Amniotic stem cell (primary cell): Measurements from ENCODE around the gene ESCO1.

Experiments
- DNase-seq: peaks from one replicate; lab custom pipeline; 2025; lab: John Stamatoyannopoulos, UW

The ESCO1 gene

GRCh38 chr18:21584391-21584790 lies 16.1 kb downstream of the ESCO1 start:
- no peak for DNase-seq

GRCh38 chr18:21575656-21576055 lies 24.8 kb downstream of the ESCO1 start:
- no peak for DNase-seq

DNA sequence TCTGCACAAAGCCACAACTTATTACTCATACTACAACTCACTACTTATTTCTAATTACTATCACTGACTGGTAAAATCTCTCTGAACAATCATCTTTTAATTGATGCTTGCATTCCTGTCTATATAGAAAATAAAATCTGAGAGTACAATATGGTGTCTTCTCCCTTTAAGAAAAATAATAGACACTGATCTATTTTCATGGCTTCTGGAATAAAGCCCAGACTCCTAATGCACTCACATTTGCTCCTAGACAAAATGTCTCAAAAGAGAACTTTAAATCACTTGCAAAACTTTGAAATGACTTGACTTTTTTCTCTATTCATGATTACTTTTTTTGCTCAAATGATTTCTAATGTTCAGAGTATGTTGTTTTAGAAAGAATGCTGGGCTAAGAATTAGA lies 28.7 kb downstream of the ESCO1 start:
- no peak for DNase-seq

- no peak for DNase-seq
These were observed 41.3 kb downstream of the ESCO1 start for GRCh38 chr18:21559195-21559594.

- DNase-seq, result no peak
These were observed 42.8 kb downstream of the ESCO1 start for GRCh38 chr18:21557607-21558253.

- no peak for DNase-seq
These were observed 50.0 kb downstream of the ESCO1 start for GRCh38 chr18:21550510-21550970.

GRCh38 chr18:21548647-21549046 lies 51.9 kb downstream of the ESCO1 start:
- no peak for DNase-seq

- no peak for DNase-seq
These were observed 54.1 kb downstream of the ESCO1 start for GRCh38 chr18:21546423-21546822.

GRCh38 chr18:21538230-21538629 lies 62.3 kb downstream of the ESCO1 start:
- no peak for DNase-seq

- no peak for DNase-seq
These were observed 66.2 kb downstream of the ESCO1 start for GRCh38 chr18:21534327-21534726.

DNA sequence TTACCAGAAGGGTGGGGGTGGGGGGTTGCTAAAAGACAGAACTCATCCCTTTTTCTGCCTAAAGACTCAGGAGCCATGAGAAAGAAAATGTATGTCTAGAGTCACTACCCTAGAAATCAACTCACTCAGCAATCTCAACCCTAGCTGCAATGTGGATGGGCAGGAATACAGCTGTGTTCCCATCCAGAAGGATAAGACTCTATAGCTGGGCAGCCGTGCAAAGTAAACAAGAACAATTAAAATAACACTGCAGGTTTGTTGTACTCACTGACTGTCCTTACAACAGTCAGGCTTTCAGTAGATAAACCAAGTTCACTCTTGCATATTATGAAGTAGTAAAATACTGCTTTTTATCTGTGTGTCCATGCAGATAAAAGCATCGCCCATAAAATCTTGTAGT lies 74.0 kb downstream of the ESCO1 start:
- DNase-seq, result no peak

GRCh38 chr18:21525916-21526315 lies 74.6 kb downstream of the ESCO1 start:
- DNase-seq, result no peak

DNA sequence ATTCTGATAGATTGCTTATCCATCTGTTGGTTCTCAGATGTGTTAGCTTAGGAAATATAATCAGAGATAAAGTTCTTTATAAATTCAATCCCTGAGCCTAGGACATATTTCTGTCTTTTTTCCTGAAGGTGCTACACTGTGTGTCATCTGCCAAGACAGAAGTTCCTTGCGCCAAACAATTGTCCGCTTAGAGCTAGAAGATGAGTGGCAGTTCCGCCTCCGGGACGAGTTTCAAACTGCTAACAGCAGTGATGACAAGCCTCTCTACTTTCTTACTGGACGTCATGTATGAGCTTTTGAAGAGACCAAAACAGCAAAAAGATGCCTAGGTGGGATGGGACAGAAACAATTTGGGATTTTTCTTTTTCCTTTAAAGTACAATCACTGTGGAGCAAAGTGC lies 78.0 kb downstream of the ESCO1 start:
- DNase-seq, result no peak

- DNase-seq, result no peak
These were observed 86.8 kb downstream of the ESCO1 start for GRCh38 chr18:21513741-21514140.

GRCh38 chr18:21513292-21513691 lies 87.2 kb downstream of the ESCO1 start:
- no peak for DNase-seq

GRCh38 chr18:21509062-21509461 lies 91.4 kb downstream of the ESCO1 start:
- DNase-seq, result no peak

DNA sequence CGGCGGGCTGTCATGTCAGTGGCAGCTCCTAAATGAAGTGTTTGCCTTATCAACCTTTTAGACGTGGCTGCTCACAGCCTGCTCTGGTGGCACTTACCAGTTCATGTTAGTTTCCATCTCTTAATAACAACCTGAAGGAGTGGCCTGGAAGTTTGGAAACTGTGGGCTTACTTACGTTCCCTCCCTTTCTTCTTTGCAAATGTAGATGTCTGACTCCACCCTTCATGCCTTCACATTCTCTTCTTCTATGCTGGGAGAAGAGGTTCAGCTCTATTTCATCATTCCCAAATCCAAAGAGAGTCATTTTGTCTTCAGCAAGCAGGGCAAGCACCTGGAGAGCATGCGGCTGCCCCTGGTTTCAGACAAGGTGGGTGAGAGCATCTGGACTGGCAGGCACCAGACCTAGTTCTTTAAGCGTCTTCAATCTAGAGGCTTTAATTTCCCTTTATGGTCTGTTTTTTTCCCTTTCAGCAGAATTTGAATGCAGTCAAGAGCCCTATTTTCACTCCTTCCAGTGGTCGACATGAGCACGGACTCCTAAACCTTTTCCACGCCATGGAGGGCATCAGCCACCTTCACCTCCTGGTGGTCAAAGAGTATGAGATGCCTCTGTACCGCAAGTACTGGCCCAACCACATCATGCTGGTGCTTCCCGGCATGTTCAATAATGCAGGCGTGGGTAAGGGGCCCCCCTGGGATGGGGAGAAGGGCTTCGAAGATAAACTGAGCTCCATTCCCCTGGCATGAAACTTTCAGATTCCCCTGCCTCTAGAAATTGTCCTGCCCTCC lies 92.4 kb downstream of the ESCO1 start:
- DNase-seq, result no peak

DNA sequence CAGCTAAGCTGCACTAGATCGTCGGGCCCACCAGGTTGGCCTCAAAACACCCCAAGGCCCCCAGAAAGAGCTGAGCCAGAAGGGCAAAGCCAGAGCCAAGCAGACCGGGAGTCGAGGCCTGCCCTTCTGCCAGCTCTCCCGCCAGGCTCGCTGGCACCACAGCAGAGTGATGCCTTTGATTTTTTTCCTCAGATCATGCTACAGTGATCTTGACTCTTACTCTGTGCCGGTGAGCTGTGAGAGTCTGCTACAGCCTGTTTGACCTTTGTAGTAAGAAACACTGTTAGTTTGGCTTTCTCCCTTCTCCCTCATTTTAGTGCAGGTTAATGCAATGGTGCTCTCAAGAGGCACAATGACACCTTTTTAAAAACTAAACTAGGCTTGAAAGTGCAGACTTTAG lies 97.8 kb downstream of the ESCO1 start:
- DNase-seq, result no peak

DNA sequence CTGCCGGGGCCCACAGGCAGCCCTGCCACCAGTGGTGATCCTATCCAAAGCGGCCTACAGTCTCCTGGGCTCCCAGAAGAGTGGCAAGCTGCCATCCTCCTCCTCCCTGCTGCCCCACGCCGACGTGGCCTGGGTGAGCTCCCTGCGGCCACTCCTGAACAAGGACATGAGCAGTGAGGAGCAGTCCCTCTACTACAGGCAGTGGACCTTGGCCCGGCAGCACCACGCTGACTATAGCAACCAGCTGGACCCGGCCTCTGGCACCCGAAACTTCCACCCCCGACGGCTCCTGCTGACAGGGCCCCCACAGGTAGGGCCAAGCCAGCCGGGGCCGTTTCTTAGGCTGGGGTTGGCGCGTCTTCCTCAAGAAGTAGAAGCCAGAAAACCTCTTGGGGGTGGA lies 100.5 kb downstream of the ESCO1 start:
- DNase-seq, result no peak

DNA sequence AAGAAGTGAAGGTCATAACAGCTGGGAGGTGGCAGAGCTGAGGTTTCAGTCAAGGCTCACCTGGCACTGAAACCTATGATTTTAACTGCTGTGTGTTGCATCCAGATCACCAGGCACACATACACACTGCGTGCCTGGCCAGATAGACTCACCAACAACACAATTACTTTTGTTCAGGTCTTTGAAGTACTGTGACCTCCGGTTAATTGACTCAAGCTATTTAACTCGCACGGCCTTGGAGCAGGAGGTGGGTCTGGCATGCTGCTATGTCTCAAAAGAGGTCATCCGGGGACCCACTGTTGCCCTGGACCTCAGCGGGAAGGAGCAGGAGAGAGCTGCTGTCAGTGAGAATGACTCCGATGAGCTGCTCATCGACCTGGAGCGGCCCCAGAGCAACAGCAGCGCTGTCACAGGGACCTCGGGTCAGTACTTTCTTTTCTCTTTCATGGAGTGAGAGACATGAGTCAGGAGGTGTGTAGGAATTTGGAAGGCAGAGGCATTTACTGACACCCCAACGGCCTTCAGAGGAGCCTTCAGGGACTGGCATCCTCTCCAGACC lies 104.1 kb downstream of the ESCO1 start:
- no peak for DNase-seq

GRCh38 chr18:21490748-21491147 lies 109.8 kb downstream of the ESCO1 start:
- no peak for DNase-seq

DNA sequence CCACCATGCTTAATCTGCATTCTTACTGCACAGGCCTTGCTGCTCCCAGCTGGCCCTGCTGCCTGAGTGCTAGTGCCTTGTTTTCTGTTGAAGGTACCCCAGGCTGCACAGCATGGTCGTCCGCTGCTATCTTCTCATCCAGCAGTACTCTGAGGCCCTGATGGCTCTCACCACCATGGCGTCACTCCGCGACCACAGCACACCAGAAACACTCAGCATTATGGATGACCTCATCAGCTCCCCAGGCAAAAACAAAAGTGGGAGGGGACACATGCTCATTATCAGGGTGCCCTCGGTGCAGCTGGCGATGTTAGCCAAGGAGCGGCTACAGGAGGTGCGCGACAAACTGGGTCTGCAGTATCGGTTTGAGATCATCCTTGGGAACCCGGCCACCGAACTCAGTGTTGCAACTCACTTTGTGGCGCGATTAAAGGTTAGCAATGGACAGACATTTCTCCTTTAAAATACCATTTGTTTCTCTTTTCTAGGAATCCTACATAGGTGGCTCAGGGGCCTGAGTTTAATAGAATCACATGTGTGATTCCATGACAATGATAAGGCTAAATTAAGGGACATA lies 110.5 kb downstream of the ESCO1 start:
- no peak for DNase-seq
